ENCODE measurements around the gene KRT2. TPM values are rescaled to one million over a fixed set of nuclear protein-coding genes. Genes with fewer than 3 reads are reported as not detected.

KRT2 gene
- total and polyA plus RNA-seq, 4 donors: not detected

DNA sequence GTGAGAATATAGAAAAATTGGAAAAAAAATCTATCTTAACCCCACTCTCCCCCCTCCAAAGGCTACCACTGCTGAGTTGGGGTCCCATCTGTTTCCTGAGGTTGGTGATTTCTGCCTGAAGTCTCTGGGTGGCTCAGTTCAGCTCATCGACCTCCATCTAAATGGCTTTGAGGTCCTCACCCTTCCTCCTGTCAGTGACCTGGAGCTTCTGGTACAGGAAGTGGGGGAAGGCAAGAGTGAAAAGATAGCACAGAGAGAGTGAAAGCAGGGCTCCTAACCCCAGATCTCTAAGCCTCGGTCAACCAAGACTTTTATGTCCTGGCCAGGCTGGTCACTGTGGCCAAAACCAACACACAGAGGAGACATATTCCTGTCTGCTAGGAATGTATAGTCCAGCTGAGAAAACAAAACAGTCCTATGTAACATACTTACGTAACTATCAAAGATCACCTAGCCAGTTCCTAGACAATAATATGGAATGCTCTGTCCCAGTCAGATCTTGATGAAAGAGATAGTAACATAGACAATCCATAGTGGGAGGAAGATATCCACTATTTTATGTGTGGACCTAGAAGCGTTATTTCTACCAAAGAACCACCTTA is 21.3 kb downstream of the KRT2 start:
- Histone ChIP-seq H3K27me3 (ENCODE audit: control insufficient read depth in 4 of 4, insufficient read depth in 4 of 4, low read length in 3 of 4) (peaks cover 0 to 4% (median 0%) of the 10 kb centered on the region in 4 donors), H3K36me3 (ENCODE audit: control insufficient read depth in 4 of 4, insufficient read depth in 3 of 4, low read depth in 1 of 4, low read length in 3 of 4) (no peaks in the 10 kb centered on the region), H3K4me3 (ENCODE audit: low read depth in 1 of 3, low read length in 3 of 3) (no peak overlapping the region), H3K4me1 (ENCODE audit: control insufficient read depth in 4 of 4, insufficient read depth in 4 of 4, low read length in 3 of 4) (no peaks in the 10 kb centered on the region), H3K9ac (ENCODE audit: low read depth in 1 of 2, low read length in 2 of 2) (no peak overlapping the region), H3K9me3 (ENCODE audit: control insufficient read depth in 4 of 4, low read length in 3 of 4) (no peaks in the 10 kb centered on the region), H3K27ac (ENCODE audit: low read depth in 1 of 2, low read length in 2 of 2) (no peak overlapping the region)
- no peak for DNase-seq (ENCODE audit: low spot score)
- WGBS: 73% methylated on average over 4 of the region's 4 CpGs
- TF ChIP-seq, protein P1, sequence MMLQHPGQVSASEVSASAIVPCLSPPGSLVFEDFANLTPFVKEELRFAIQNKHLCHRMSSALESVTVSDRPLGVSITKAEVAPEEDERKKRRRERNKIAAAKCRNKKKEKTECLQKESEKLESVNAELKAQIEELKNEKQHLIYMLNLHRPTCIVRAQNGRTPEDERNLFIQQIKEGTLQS (IDR thresholded peaks at IDR 0.05): no peak
- TF ChIP-seq, protein P2, sequence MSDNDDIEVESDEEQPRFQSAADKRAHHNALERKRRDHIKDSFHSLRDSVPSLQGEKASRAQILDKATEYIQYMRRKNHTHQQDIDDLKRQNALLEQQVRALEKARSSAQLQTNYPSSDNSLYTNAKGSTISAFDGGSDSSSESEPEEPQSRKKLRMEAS (IDR thresholded peaks at IDR 0.05): no peak
- TF ChIP-seq HNF4A (conservative IDR thresholded peaks at IDR 0.05) (no peak), RAD21 (IDR thresholded peaks at IDR 0.05) (no peak), JUND (IDR thresholded peaks at IDR 0.05) (no peak), HNF4G (IDR thresholded peaks at IDR 0.05) (no peak), FOXA2 (IDR thresholded peaks at IDR 0.05) (no peak)

DNA sequence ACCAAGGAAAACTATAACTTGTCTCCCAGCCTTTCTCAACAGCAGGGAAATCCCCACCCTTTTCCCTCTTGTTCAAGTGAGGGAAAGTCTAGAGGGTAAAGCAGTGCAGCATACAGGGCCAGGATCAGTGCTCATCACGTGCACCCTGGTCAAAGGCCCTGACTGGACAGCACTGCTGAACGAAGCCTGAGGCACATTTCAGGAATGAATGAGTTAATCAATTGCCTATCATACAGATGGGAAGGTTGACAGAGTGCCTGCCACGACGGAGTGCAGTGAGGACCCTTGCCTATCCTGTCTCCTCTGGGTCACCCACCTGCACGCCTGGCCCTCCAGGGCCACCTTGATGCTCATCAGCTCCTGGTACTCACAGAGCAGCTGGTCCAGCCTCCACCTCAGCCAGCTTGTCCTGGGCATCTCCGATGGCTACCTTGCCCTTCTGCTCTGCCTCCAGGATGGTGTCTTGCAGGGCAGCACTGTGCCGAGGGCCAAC is 22.0 kb downstream of the KRT2 start:
- 77% methylated on average over 7 of the region's 7 CpGs for WGBS
- Histone ChIP-seq H3K9me3 (ENCODE audit: control insufficient read depth in 4 of 4, low read length in 3 of 4) (no peaks in the 10 kb centered on the region), H3K9ac (ENCODE audit: low read depth in 1 of 2, low read length in 2 of 2) (no peak overlapping the region), H3K4me1 (ENCODE audit: control insufficient read depth in 4 of 4, insufficient read depth in 4 of 4, low read length in 3 of 4) (no peaks in the 10 kb centered on the region), H3K27ac (ENCODE audit: low read depth in 1 of 2, low read length in 2 of 2) (no peak overlapping the region), H3K36me3 (ENCODE audit: control insufficient read depth in 4 of 4, insufficient read depth in 3 of 4, low read depth in 1 of 4, low read length in 3 of 4) (no peaks in the 10 kb centered on the region), H3K27me3 (ENCODE audit: control insufficient read depth in 4 of 4, insufficient read depth in 4 of 4, low read length in 3 of 4) (peaks cover 0 to 4% (median 0%) of the 10 kb centered on the region in 4 donors), H3K4me3 (ENCODE audit: low read depth in 1 of 3, low read length in 3 of 3) (no peak overlapping the region)
- DNase-seq (ENCODE audit: low spot score): peak; percentile 21
- TF ChIP-seq SP1 (IDR thresholded peaks at IDR 0.05): no peak
- TF ChIP-seq FOXA2 (IDR thresholded peaks at IDR 0.05): no peak
- no peak for TF ChIP-seq HNF4A (conservative IDR thresholded peaks at IDR 0.05)
- TF ChIP-seq NR2F2 (IDR thresholded peaks at IDR 0.05): no peak
- TF ChIP-seq RAD21 (IDR thresholded peaks at IDR 0.05): no peak

DNA sequence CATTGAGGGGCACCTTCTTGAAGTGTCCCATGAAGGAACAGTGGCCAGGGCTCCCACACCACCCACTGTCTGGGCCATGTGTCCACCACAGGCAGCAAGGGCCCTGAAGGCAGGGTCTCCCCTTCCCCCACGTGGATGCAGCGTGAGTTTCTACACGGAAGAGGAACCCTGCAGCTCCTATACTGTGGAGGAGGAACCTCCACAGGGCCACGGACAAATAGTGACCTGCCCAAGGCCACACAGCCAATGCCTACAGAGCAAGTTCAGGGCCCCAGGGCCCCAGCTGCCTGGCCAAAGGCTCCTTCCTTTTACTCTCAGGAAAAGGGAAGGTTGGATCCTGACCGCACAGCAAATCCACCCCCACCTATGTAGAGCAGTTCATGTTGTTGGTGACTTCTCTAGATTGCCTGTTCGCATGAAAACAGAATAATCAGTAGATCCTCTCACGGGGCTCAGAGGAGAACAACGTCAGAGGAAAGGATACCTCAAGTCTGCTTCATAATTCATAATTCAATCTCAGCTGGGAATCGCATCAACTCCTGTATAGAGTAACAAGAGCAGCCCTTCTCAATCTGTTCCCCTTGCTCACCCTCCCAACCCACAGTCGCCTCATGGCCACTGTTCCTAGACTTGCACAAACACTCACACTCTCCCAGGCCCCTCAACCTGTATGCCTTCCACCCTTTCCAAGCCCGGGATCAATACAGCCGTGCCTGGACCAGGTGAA is 22.6 kb downstream of the KRT2 start:
- no peaks in the 10 kb centered on the region for H3K36me3 ChIP-seq (ENCODE audit: control insufficient read depth in 4 of 4, insufficient read depth in 3 of 4, low read depth in 1 of 4, low read length in 3 of 4)
- no peaks in the 10 kb centered on the region for H3K4me1 ChIP-seq (ENCODE audit: control insufficient read depth in 4 of 4, insufficient read depth in 4 of 4, low read length in 3 of 4)
- 81% methylated on average over 12 of the region's 12 CpGs for WGBS
- H3K27me3 ChIP-seq (ENCODE audit: control insufficient read depth in 4 of 4, insufficient read depth in 4 of 4, low read length in 3 of 4): peaks cover 0 to 4% (median 0%) of the 10 kb centered on the region in 4 donors
- H3K4me3 ChIP-seq (ENCODE audit: low read depth in 1 of 3, low read length in 3 of 3): no peak overlapping the region
- no peaks in the 10 kb centered on the region for H3K9me3 ChIP-seq (ENCODE audit: control insufficient read depth in 4 of 4, low read length in 3 of 4)
- no peak overlapping the region for H3K9ac ChIP-seq (ENCODE audit: low read depth in 1 of 2, low read length in 2 of 2)
- peak; percentile 26 for DNase-seq (ENCODE audit: low spot score)
- H3K27ac ChIP-seq (ENCODE audit: low read depth in 1 of 2, low read length in 2 of 2): no peak overlapping the region
- TF ChIP-seq HNF4A (conservative IDR thresholded peaks at IDR 0.05) (no peak), HNF4G (IDR thresholded peaks at IDR 0.05) (no peak)
- TF ChIP-seq, protein P2 (IDR thresholded peaks at IDR 0.05): no peak

DNA sequence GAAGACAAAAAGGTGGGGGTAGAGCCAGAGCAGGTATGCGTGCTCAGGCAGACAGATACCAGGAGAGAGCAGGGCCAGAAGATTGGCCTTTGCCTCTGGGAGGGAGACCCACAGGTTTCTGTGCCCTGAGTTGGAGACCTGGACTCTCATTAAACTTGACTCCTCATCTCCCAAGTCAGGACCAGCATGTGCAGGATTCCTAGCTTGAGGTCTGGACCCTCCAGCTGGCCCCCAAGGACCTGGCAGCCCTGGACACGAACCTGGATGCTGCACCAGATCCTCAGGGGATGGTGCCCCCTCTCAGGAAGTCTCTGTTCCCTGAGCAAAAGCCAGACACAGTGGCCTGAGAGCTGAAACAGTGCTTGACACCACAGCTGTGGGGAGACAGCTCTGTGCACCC is 23.2 kb downstream of the KRT2 start:
- H3K9ac ChIP-seq (ENCODE audit: low read depth in 1 of 2, low read length in 2 of 2): no peak overlapping the region
- 90% methylated on average over 2 of the region's 2 CpGs for WGBS
- H3K27ac ChIP-seq (ENCODE audit: low read depth in 1 of 2, low read length in 2 of 2): no peak overlapping the region
- no peak for TF ChIP-seq GABPA (IDR thresholded peaks at IDR 0.05 in 1 of 2, conservative IDR thresholded peaks at IDR 0.05 in 1 of 2)
- TF ChIP-seq FOXA2 (IDR thresholded peaks at IDR 0.05): no peak
- TF ChIP-seq, protein P2 (IDR thresholded peaks at IDR 0.05): no peak
- peaks cover 0 to 4% (median 0%) of the 10 kb centered on the region in 4 donors for H3K27me3 ChIP-seq (ENCODE audit: control insufficient read depth in 4 of 4, insufficient read depth in 4 of 4, low read length in 3 of 4)
- DNase-seq (ENCODE audit: low spot score): no peak
- no peaks in the 10 kb centered on the region for H3K4me1 ChIP-seq (ENCODE audit: control insufficient read depth in 4 of 4, insufficient read depth in 4 of 4, low read length in 3 of 4)
- H3K36me3 ChIP-seq (ENCODE audit: control insufficient read depth in 4 of 4, insufficient read depth in 3 of 4, low read depth in 1 of 4, low read length in 3 of 4): no peaks in the 10 kb centered on the region
- no peak overlapping the region for H3K4me3 ChIP-seq (ENCODE audit: low read depth in 1 of 3, low read length in 3 of 3)
- H3K9me3 ChIP-seq (ENCODE audit: control insufficient read depth in 4 of 4, low read length in 3 of 4): no peaks in the 10 kb centered on the region

All from liver (tissue), 9 donors.